H1 (cell line): ENCODE data around the gene SEMA3F. TPM values are rescaled to one million over a fixed set of nuclear protein-coding genes. Genes with fewer than 3 reads are reported as not detected.

ENCODE experiments used
- CTCF ChIA-PET: fragments of 300-600 bp; sonication (Branson Sonifier 250); formaldehyde crosslinking; loops from one replicate; lab custom pipeline; 2021; ENCODE audit not compliant: partially characterized antibody; lab: Charles Lee
- POLR2A ChIA-PET: fragments of 300-600 bp; sonication (Branson Sonifier 250); formaldehyde crosslinking; loops from one replicate; lab custom pipeline; 2021; ENCODE audit warnings: inconsistent platforms; ENCODE audit not compliant: partially characterized antibody; lab: Charles Lee
- DNase-seq, 2 experiments: peaks; one replicate each; pipeline versions ENCODE4 v3.0.0 to v3.0.0-alpha.2; 2010 to 2022; ENCODE audit warnings: low spot score in 2 of 2, low read depth in 1 of 2, mixed read lengths in 1 of 2
- FAIRE-seq: peaks from 2 replicates; lab custom pipeline; 2011; peaks lifted over from hg19 to GRCh38; lab: Jason Lieb, UNC
- H2AFZ ChIP-seq: 2 replicates; pipeline ENCODE4 v1.8.1; 2012; ENCODE audit warnings: low read length, inconsistent platforms
- H2AK5ac ChIP-seq: 2 replicates; pipeline ENCODE4 v1.6.1; 2013; ENCODE audit warnings: low read depth, low read length
- H2BK120ac ChIP-seq: replicated peaks from 2 replicates; pipeline ENCODE3; 2013; ENCODE audit warnings: low read depth, low read length, inconsistent platforms
- H2BK12ac ChIP-seq: 2 replicates; pipeline ENCODE4 v1.6.1; 2013; ENCODE audit warnings: low read depth, low read length
- H2BK15ac ChIP-seq: 2 replicates; pipeline ENCODE4 v1.6.1; 2013; ENCODE audit warnings: low read length
- H2BK20ac ChIP-seq: 2 replicates; pipeline ENCODE4 v1.6.1; 2013; ENCODE audit warnings: low read length
- H2BK5ac ChIP-seq: 2 replicates; pipeline ENCODE4 v1.6.1; 2013; ENCODE audit warnings: low read depth, low read length
- H3K14ac ChIP-seq: 2 replicates; pipeline ENCODE4 v1.6.1; 2013; ENCODE audit warnings: inconsistent platforms; ENCODE audit not compliant: insufficient read length
- H3K18ac ChIP-seq: 2 replicates; pipeline ENCODE4 v1.6.1; 2013; ENCODE audit warnings: low read length; ENCODE audit errors: extremely low read depth
- H3K23ac ChIP-seq: 2 replicates; pipeline ENCODE4 v1.6.1; 2013; ENCODE audit warnings: inconsistent platforms; ENCODE audit not compliant: insufficient read length
- H3K23me2 ChIP-seq: 2 replicates; pipeline ENCODE4 v1.6.1; 2013; ENCODE audit warnings: low read depth, low read length
- H3K27ac ChIP-seq: 2 replicates; pipeline ENCODE4 v1.6.1; 2011; ENCODE audit warnings: low read depth, low read length, inconsistent platforms
- H3K27me3 ChIP-seq, 4 experiments: replicated peaks in 1 of 4; 1 replicate in 1 of 4; 2 replicates in 3 of 4; pipeline versions ENCODE4 v1.6.1 to v1.8.1; 2011 to 2013; ENCODE audit warnings: low read length in 3 of 4, mild to moderate bottlenecking in 3 of 4, inconsistent platforms in 2 of 4, mixed read lengths in 2 of 4, moderate library complexity in 1 of 4; ENCODE audit not compliant: control insufficient read depth in 3 of 4, insufficient read depth in 3 of 4; ENCODE audit errors: extremely low read depth in 1 of 4
- H3K36me3 ChIP-seq, 4 experiments: 2 replicates each; pipeline versions ENCODE4 v1.6.1 to v1.8.1; 2011 to 2013; ENCODE audit warnings: mild to moderate bottlenecking in 4 of 4, low read length in 3 of 4, moderate library complexity in 2 of 4, control low read depth in 1 of 4, inconsistent platforms in 1 of 4; ENCODE audit not compliant: insufficient read depth in 4 of 4, control insufficient read depth in 2 of 4
- H3K4ac ChIP-seq: replicated peaks from 2 replicates; pipeline ENCODE3; 2013; ENCODE audit warnings: low read length, low read depth, mixed read lengths, inconsistent platforms; ENCODE audit not compliant: insufficient read length
- H3K4me1 ChIP-seq, 4 experiments: replicated peaks in 1 of 4; 1 replicate in 1 of 4; 2 replicates in 3 of 4; pipeline versions ENCODE4 v1.6.1 to v1.8.1; 2011 to 2013; ENCODE audit warnings: low read length in 3 of 4, inconsistent platforms in 2 of 4, mixed read lengths in 1 of 4; ENCODE audit not compliant: insufficient read depth in 4 of 4, control insufficient read depth in 3 of 4
- H3K4me2 ChIP-seq, 2 experiments: 2 replicates each; pipeline versions ENCODE4 v1.6.1 to v1.8.1; 2011 to 2013; ENCODE audit warnings: low read depth in 2 of 2, low read length in 2 of 2, control low read depth in 1 of 2, inconsistent platforms in 1 of 2, mild to moderate bottlenecking in 1 of 2; ENCODE audit not compliant: insufficient read depth in 1 of 2
- H3K4me3 ChIP-seq, 4 experiments: fragments of 200-600, 300-600 bp in 1 of 4; sonication (generic), shearing (Covaris generic), sonication (Bioruptor Twin) in 1 of 4; 2 replicates each; pipeline versions ENCODE4 v1.5.1 to v1.8.1; 2011 to 2016; ENCODE audit warnings: low read length in 4 of 4, low read depth in 3 of 4, control low read depth in 2 of 4, inconsistent platforms in 2 of 4, mild to moderate bottlenecking in 2 of 4, mixed read lengths in 1 of 4, moderate library complexity in 1 of 4; ENCODE audit not compliant: insufficient read depth in 2 of 4; ENCODE audit errors: extremely low read depth in 1 of 4
- H3K56ac ChIP-seq: replicated peaks from 2 replicates; pipeline ENCODE3; 2013; ENCODE audit warnings: low read depth, mild to moderate bottlenecking, mixed read lengths, low read length, inconsistent platforms; ENCODE audit not compliant: insufficient read length
- H3K79me1 ChIP-seq: 2 replicates; pipeline ENCODE4 v1.6.1; 2013; ENCODE audit warnings: low read depth, low read length, control low read depth
- H3K79me2 ChIP-seq, 2 experiments: 2 replicates each; pipeline versions ENCODE4 v1.6.1 to v1.8.1; 2012 to 2013; ENCODE audit warnings: low read length in 2 of 2, mild to moderate bottlenecking in 2 of 2, inconsistent platforms in 1 of 2; ENCODE audit not compliant: insufficient read depth in 2 of 2, control insufficient read depth in 1 of 2
- H3K9ac ChIP-seq, 4 experiments: replicated peaks in 1 of 4; 1 replicate in 1 of 4; 2 replicates in 3 of 4; pipeline versions ENCODE4 v1.6.1 to v1.8.1; 2011 to 2013; ENCODE audit warnings: low read depth in 3 of 4, low read length in 3 of 4, control low read depth in 2 of 4, mild to moderate bottlenecking in 2 of 4, moderate library complexity in 2 of 4, inconsistent platforms in 1 of 4; ENCODE audit errors: extremely low read depth in 1 of 4
- H3K9me3 ChIP-seq, 2 experiments: 2 replicates each; pipeline versions ENCODE4 v1.6.1 to v1.8.1; 2012 to 2013; ENCODE audit warnings: mild to moderate bottlenecking in 2 of 2, moderate library complexity in 2 of 2, control low read depth in 1 of 2, inconsistent platforms in 1 of 2, low read depth in 1 of 2, low read length in 1 of 2, mixed read lengths in 1 of 2; ENCODE audit not compliant: insufficient read depth in 2 of 2
- H4K20me1 ChIP-seq, 2 experiments: replicated peaks in 1 of 2; 2 replicates each; pipeline versions ENCODE3 to v1.8.1; 2011 to 2013; ENCODE audit warnings: inconsistent platforms in 2 of 2, low read length in 2 of 2, mild to moderate bottlenecking in 1 of 2; ENCODE audit not compliant: insufficient read depth in 2 of 2, control insufficient read depth in 1 of 2
- H4K5ac ChIP-seq: 2 replicates; pipeline ENCODE4 v1.6.1; 2013; ENCODE audit warnings: low read length, low read depth, mixed read lengths, inconsistent platforms; ENCODE audit not compliant: insufficient read length
- H4K8ac ChIP-seq: 2 replicates; pipeline ENCODE4 v1.8.0; 2013; ENCODE audit warnings: mild to moderate bottlenecking, moderate library complexity, low read length, inconsistent platforms; ENCODE audit not compliant: insufficient read depth; ENCODE audit errors: extremely low read depth
- H4K91ac ChIP-seq: replicated peaks from 2 replicates; pipeline ENCODE3; 2013; ENCODE audit warnings: low read length, mixed read lengths, inconsistent platforms; ENCODE audit not compliant: insufficient read length
- BRCA1 ChIP-seq: IDR thresholded peaks from 2 replicates; pipeline ENCODE4 v1.6.1; 2012; ENCODE audit warnings: low read depth, low read length, improper control_type of control experiment
- KDM5A ChIP-seq: fragments of 200-600 bp; IDR thresholded peaks from 2 replicates; pipeline ENCODE4 v1.7.1; 2012; ENCODE audit warnings: mild to moderate bottlenecking, low read length, inconsistent platforms, mixed read lengths
- MAFK ChIP-seq: IDR thresholded peaks from 2 replicates; pipeline ENCODE4 v1.6.1; 2012; ENCODE audit warnings: low read depth, mild to moderate bottlenecking, improper control_type of control experiment, low read length
- MAX ChIP-seq: IDR thresholded peaks from 2 replicates; pipeline ENCODE4 v1.6.1; 2012; ENCODE audit warnings: inconsistent platforms
- NRF1 ChIP-seq: IDR thresholded peaks from 2 replicates; pipeline ENCODE4 v1.6.1; 2011; ENCODE audit warnings: mild to moderate bottlenecking, low read depth, low read length, improper control_type of control experiment
- RAD21 ChIP-seq, 2 experiments: IDR thresholded peaks in 1 of 2; conservative IDR thresholded peaks in 1 of 2; 2 replicates each; pipeline ENCODE4 v1.6.1; 2011; ENCODE audit warnings: low read depth in 2 of 2, low read length in 2 of 2, improper control_type of control experiment in 1 of 2, inconsistent platforms in 1 of 2, mild to moderate bottlenecking in 1 of 2, moderate library complexity in 1 of 2
- RFX5 ChIP-seq: IDR thresholded peaks from 2 replicates; pipeline ENCODE4 v1.6.1; 2011; ENCODE audit warnings: low read depth, low read length, improper control_type of control experiment, borderline replicate concordance
- RNF2 ChIP-seq: fragments of 200-900, 300-1000 bp; sonication (generic); IDR thresholded peaks from 2 replicates; pipeline ENCODE4 v1.7.1; 2016; ENCODE audit warnings: borderline replicate concordance, low read depth, mild to moderate bottlenecking, antibody characterized with exemption, low read length; ENCODE audit not compliant: poor library complexity, severe bottlenecking; ENCODE audit errors: missing control alignments
- SP4 ChIP-seq: IDR thresholded peaks from 2 replicates; pipeline ENCODE4 v1.6.1; 2012; ENCODE audit warnings: low read length, inconsistent platforms
- SUZ12 ChIP-seq: fragments of 200-600 bp; sonication (generic); IDR thresholded peaks from 2 replicates; pipeline ENCODE4 v1.6.1; 2012; ENCODE audit warnings: mild to moderate bottlenecking, inconsistent platforms, low read length, moderate library complexity, mixed read lengths
- TAF7 ChIP-seq: optimal IDR thresholded peaks from 2 replicates; pipeline ENCODE3; 2011; ENCODE audit warnings: low read depth, mild to moderate bottlenecking, inconsistent platforms, low read length, moderate library complexity, borderline replicate concordance
- WGBS, 2 experiments: shearing (Covaris generic) in 1 of 2; methylation state at CpG; one replicate each; pipeline versions ENCODE4 v1.1.6 to v1.1.7; 2013 to 2015; ENCODE audit warnings: low lambda C conversion rate in 2 of 2, mixed read lengths in 2 of 2, inconsistent platforms in 1 of 2, low coverage in 1 of 2, missing lambda C conversion rate in 1 of 2; ENCODE audit not compliant: insufficient replicate concordance in 2 of 2, insufficient coverage in 1 of 2, insufficient read length in 1 of 2; ENCODE audit errors: extremely low coverage in 1 of 2, missing lambda C conversion rate in 1 of 2; 5-methylcytosine and 5-hydroxymethylcytosine counted together
- polyA plus RNA-seq, 7 experiments: library from polyadenylated mRNA; depleted of rRNA in 3 of 7; stranded (reverse) in 5 of 7; unstranded in 2 of 7; fragments of >200 nt in 5 of 7; fragments of 200-250 nt in 2 of 7; gene quantifications; 1 replicate in 5 of 7; 2 replicates in 1 of 7; 4 replicates in 1 of 7; pipeline versions ENCODE4 v1.2.1 to v1.2.3, GENCODE V29; 2011 to 2013; ENCODE audit warnings: missing spikeins in 2 of 7, mixed read lengths in 2 of 7
- total RNA-seq: library from RNA; stranded (reverse); fragmentation: NEBNext Ultra II Directional; extraction: Animal tissue kit (Norgen Biotek cat#: 25700); gene quantifications from 2 replicates; pipeline ENCODE4 v1.2.1, GENCODE V29; 2021

SEMA3F gene
- total and polyA plus RNA-seq, 2 of the 8 experiments (the other 6 are each of a cell fraction or from before 2014, with no cell fraction given), result 20.3 to 37.0 TPM

GRCh38 chr3:50171540-50172301 lies 16.6 kb downstream of the SEMA3F start:
- H2BK120ac ChIP-seq, result no peak overlapping the region
- 85% methylated on average over 20 of the region's 21 CpGs; no CpG with 5 or more reads in 1 of the 2 experiments for WGBS, 2 experiments
- no peak overlapping the region for H2AFZ ChIP-seq
- H2BK12ac ChIP-seq, result no peak overlapping the region
- H3K56ac ChIP-seq, result no peak overlapping the region
- no peak overlapping the region for H4K8ac ChIP-seq
- H3K27me3 ChIP-seq, result no peaks in the 10 kb centered on the region
- DNase-seq (no peak), FAIRE-seq (no peak)
- peaks cover 0 to 13% (median 5%) of the 10 kb centered on the region in 4 experiments; a peak in 5 of 7 replicates for H3K4me1 ChIP-seq
- H3K9ac ChIP-seq, result no peak overlapping the region
- no peak overlapping the region for H2BK15ac ChIP-seq
- peaks cover 7 to 21% (median 10%) of the 10 kb centered on the region in 4 experiments for H3K36me3 ChIP-seq
- no peak overlapping the region for H3K4ac ChIP-seq
- H3K79me2 ChIP-seq, result peaks cover 0 to 9% of the 10 kb centered on the region in 2 experiments; a peak in 1 of 4 replicates
- H3K4me3 ChIP-seq, result no peak overlapping the region
- H3K18ac ChIP-seq, result no peak overlapping the region; the same call in 1 of the 2 replicates
- peaks cover 17% of the 10 kb centered on the region for H3K79me1 ChIP-seq
- H4K20me1 ChIP-seq, result peaks cover 2 to 16% of the 10 kb centered on the region in 2 experiments
- H4K5ac ChIP-seq, result no peak overlapping the region
- POLR2A ChIA-PET, result interaction anchor here (0.5 to 7.2 kb wide), 10 partner anchors 8 to 56 kb away, joined by 3 to 34 read pairs (median 4); no protein-coding TSS in a partner anchor
- H3K23ac ChIP-seq, result no peak overlapping the region
- no peak overlapping the region for H2BK20ac ChIP-seq
- CTCF ChIA-PET, result interaction anchor here (0.6 to 25.0 kb wide), 12 partner anchors 11 to 266 kb away, joined by 3 to 299 read pairs (median 12); partner anchors contain the start of gene GNAT1
- H3K14ac ChIP-seq, result no peak overlapping the region
- no peaks in the 10 kb centered on the region for H3K23me2 ChIP-seq
- no peak overlapping the region; the same call in 1 of the 2 replicates for H3K27ac ChIP-seq
- H3K4me2 ChIP-seq, result no peak overlapping the region
- 0 out of 2 replicates have a peak overlapping the region, but pooled peaks have one; percentile 9 for H2BK5ac ChIP-seq
- H4K91ac ChIP-seq, result no peak overlapping the region
- H3K9me3 ChIP-seq, result no peaks in the 10 kb centered on the region
- no peak overlapping the region for H2AK5ac ChIP-seq
- TF ChIP-seq SP4, result no peak
- TF ChIP-seq NRF1, result no peak
- TF ChIP-seq BRCA1, result no peak
- no peak for TF ChIP-seq MAFK
- TF ChIP-seq RNF2, result no peak
- TF ChIP-seq RAD21 (IDR thresholded peaks at IDR 0.05 in 1 of 2, conservative IDR thresholded peaks at IDR 0.05 in 1 of 2; ENCODE audit: low read depth in 2 of 2, low read length in 2 of 2), result no peak
- no peak for TF ChIP-seq RFX5
- TF ChIP-seq TAF7, result no peak
- no peak for TF ChIP-seq MAX
- no peak for TF ChIP-seq SUZ12
- no peak for TF ChIP-seq KDM5A
